AG10803 (cell line): ENCODE results near the gene THBD.

Experiments used
- DNase-seq: peaks from one replicate; pipeline ENCODE4 v3.0.0; 2010; ENCODE audit warnings: low read depth
- H3K4me3 ChIP-seq: 2 replicates; pipeline ENCODE4 v1.5.1; 2011; ENCODE audit warnings: mild to moderate bottlenecking, low read length, control low read depth
- TF ChIP-seq, protein P1 (sequence below): conservative IDR thresholded peaks from 2 replicates; pipeline ENCODE4 v1.5.1; 2011; ENCODE audit warnings: mild to moderate bottlenecking, low read length, control low read depth, inconsistent platforms

Gene THBD

DNA sequence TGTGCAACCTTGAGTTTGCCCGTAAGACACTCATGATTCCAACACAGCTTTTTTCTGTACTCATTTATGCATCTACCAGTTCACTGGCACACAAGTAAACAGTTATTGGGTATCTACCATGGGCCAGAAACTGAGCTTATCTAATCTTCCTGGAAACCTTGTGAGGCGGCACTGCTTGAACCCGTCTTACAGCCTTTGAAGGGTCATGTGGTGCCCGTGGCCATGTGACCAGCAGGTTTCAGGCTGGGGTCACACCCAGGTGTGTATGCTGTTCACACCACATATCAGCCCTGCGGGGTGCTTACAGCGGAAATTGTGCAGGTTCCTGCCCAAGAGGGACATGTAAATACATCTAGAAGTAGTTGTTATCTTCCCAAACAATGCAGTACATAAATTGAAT lies 6.1 kb downstream of the THBD start:
- H3K4me3 ChIP-seq: no peak overlapping the region
- no peak for DNase-seq
- TF ChIP-seq, protein P1, sequence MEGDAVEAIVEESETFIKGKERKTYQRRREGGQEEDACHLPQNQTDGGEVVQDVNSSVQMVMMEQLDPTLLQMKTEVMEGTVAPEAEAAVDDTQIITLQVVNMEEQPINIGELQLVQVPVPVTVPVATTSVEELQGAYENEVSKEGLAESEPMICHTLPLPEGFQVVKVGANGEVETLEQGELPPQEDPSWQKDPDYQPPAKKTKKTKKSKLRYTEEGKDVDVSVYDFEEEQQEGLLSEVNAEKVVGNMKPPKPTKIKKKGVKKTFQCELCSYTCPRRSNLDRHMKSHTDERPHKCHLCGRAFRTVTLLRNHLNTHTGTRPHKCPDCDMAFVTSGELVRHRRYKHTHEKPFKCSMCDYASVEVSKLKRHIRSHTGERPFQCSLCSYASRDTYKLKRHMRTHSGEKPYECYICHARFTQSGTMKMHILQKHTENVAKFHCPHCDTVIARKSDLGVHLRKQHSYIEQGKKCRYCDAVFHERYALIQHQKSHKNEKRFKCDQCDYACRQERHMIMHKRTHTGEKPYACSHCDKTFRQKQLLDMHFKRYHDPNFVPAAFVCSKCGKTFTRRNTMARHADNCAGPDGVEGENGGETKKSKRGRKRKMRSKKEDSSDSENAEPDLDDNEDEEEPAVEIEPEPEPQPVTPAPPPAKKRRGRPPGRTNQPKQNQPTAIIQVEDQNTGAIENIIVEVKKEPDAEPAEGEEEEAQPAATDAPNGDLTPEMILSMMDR: no peak

DNA sequence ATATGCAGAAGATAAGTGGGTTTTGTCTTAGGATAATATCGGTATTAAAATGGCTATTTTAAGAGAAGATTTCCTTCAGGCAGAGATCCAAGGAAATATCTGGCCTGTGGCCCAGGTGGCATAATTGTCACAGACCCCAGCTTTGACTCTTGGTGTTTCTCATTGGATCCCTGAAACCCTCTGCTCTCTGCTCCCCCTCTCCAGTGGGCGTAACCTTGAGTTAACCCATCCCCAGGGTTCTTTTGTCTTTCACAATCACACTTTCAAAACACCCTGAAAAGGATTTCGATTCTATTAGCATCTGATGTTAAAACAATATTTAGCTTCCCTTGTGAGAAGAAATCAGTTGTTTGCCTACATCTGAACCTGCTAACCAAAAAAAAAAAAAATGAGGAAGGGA lies 7.2 kb downstream of the THBD start:
- no peak for DNase-seq
- H3K4me3 ChIP-seq: no peak overlapping the region
- TF ChIP-seq, protein P1: no peak

DNA sequence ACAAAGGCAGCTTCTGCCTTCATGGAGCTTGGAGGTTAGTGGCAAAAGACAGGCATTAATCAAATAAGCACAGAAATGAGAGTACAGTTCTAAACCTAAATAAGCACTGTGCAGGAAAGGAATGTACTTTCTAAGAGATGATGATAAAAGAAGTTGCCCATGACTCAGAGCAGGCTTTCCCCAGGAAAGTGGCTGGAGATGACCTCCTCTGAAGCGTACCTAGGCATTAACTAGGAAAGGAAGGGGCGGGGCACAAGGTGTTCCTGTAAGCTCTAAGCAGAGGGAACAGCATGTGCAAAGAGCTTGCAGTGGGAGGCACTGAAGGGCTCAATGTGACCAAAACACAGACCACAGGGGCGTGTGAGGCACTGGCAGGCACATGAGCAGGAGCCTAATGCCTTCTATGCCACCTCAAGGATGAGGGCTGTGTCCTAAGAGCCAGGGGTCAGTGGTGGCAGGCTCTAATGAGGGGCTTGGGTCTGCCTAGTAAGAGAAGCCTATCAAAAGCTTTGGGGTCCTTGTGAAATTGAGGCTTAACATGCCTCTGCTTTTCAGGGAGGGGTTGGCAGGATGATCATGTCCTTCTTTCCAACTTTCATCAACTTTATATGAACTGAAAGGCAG lies 9.5 kb downstream of the THBD start:
- no peak for DNase-seq
- TF ChIP-seq, protein P1: no peak
- no peak overlapping the region for H3K4me3 ChIP-seq

DNA sequence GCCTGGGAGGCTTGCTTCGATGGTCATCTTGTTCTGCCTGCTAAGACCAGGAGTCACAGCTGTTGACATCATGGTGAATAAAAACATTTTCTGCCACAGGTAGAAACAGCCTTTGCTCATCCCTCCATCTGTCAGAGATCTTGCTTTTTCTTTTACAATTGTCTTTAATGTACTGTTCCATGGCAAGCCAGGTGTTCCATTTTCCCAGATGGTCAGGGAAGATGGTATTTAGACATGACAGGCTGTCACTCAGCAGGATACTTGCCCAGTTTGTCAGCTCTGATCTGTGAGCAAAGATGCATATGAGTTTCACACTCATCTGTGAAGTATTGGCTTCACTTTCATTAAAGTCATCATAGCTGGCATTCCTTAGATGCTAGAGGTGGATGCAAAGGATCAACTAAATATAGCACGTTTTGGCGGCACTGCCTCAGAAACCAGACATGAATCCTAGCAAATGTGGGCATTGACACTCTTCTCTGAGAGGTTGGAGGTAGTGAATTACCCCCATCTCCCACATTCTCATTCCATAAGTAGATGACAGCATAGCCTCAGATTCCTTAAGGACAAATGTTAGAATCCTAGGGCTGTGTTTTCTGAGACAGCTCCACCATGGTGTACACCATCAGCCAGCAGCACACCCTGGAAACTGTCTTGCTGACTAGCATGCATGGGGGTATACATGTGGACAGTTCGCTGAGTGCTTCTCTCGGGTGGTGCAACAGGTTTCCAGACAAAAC lies 10.2 kb downstream of the THBD start:
- TF ChIP-seq, protein P1: no peak
- H3K4me3 ChIP-seq: no peak overlapping the region
- no peak for DNase-seq

DNA sequence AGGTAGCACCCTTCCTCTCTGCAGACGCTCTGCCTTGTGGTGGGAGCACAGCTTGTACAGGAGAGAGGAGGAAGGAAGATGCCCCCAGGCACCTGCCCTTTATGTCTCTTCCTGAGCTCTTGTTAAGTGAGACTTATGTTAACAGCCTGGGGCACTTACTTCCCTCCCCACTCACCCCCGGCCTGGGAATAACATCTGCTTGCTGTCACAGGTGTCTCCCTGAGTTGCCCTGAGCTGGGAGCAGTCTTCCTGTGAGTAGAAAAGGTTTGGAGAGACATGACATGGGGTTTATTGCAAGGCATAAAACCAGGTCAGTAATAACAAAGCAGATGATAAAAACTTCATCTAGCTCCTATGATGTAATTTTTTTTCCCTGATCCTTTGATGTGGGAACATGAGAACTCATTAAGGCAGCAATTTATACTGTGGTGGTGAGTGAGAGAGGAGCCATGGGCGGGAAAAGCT lies 12.4 kb downstream of the THBD start:
- DNase-seq: no peak
- no peak overlapping the region for H3K4me3 ChIP-seq
- TF ChIP-seq, protein P1: no peak

DNA sequence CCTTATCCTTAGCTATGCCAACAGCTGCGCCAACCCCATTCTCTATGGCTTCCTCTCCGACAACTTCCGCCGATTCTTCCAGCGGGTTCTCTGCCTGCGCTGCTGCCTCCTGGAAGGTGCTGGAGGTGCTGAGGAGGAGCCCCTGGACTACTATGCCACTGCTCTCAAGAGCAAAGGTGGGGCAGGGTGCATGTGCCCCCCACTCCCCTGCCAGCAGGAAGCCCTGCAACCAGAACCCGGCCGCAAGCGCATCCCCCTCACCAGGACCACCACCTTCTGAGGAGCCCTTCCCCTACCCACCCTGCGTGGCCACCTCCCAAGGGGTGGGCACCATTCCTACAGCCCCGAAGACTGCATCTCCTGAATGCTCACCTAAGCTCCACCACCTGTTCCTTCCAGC lies 13.1 kb downstream of the THBD start:
- TF ChIP-seq, protein P1: no peak
- H3K4me3 ChIP-seq: no peak overlapping the region
- DNase-seq: no peak

DNA sequence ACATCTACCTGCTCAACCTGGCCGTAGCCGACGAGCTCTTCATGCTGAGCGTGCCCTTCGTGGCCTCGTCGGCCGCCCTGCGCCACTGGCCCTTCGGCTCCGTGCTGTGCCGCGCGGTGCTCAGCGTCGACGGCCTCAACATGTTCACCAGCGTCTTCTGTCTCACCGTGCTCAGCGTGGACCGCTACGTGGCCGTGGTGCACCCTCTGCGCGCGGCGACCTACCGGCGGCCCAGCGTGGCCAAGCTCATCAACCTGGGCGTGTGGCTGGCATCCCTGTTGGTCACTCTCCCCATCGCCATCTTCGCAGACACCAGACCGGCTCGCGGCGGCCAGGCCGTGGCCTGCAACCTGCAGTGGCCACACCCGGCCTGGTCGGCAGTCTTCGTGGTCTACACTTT lies 13.7 kb downstream of the THBD start:
- H3K4me3 ChIP-seq: no peak overlapping the region
- TF ChIP-seq, protein P1: no peak

More for the DNA sequence above, 13.7 kb downstream of the THBD start:
- no peak for DNase-seq
